HG03097 (cell line): ENCODE data around the gene SLC35F3.

Source experiments
- ATAC-seq: cut with Tn5 transposase; IDR thresholded peaks from one replicate; pipeline ENCODE4 v1.9.1; 2021; ENCODE audit not compliant: unreplicated experiment, low FRiP score

Gene SLC35F3

GRCh38 chr1:233909195-233909594 is 4.7 kb downstream of the SLC35F3 start:
- no peak for ATAC-seq

- ATAC-seq: no peak
Observed at GRCh38 chr1:233912447-233912846, 8.0 kb downstream of the SLC35F3 start.

- ATAC-seq: no peak
Observed at GRCh38 chr1:233912909-233913308, 8.4 kb downstream of the SLC35F3 start.

- ATAC-seq: no peak
Observed at GRCh38 chr1:233916706-233917105, 12.2 kb downstream of the SLC35F3 start.

GRCh38 chr1:233919786-233920185 is 15.3 kb downstream of the SLC35F3 start:
- ATAC-seq: no peak

GRCh38 chr1:233928123-233928522 is 23.6 kb downstream of the SLC35F3 start:
- no peak for ATAC-seq

GRCh38 chr1:233933339-233933738 is 28.9 kb downstream of the SLC35F3 start:
- no peak for ATAC-seq

GRCh38 chr1:233935297-233935868 is 30.9 kb downstream of the SLC35F3 start:
- ATAC-seq: no peak

- ATAC-seq: no peak
Observed at GRCh38 chr1:233936422-233936821, 31.9 kb downstream of the SLC35F3 start.

- ATAC-seq: no peak
Observed at GRCh38 chr1:233936842-233937241, 32.4 kb downstream of the SLC35F3 start.

GRCh38 chr1:233938476-233938875 is 34.0 kb downstream of the SLC35F3 start:
- no peak for ATAC-seq

- ATAC-seq: no peak
Observed at GRCh38 chr1:233939451-233939850, 35.0 kb downstream of the SLC35F3 start.

GRCh38 chr1:233940908-233941307 is 36.4 kb downstream of the SLC35F3 start:
- ATAC-seq: no peak

- ATAC-seq: no peak
Observed at GRCh38 chr1:233944601-233945000, 40.1 kb downstream of the SLC35F3 start.

GRCh38 chr1:233945573-233945972 is 41.1 kb downstream of the SLC35F3 start:
- ATAC-seq: no peak

GRCh38 chr1:233945979-233946378 is 41.5 kb downstream of the SLC35F3 start:
- ATAC-seq: no peak

GRCh38 chr1:233946724-233947123 is 42.2 kb downstream of the SLC35F3 start:
- no peak for ATAC-seq

GRCh38 chr1:233951804-233952203 is 47.3 kb downstream of the SLC35F3 start:
- ATAC-seq: no peak

- no peak for ATAC-seq
Observed at GRCh38 chr1:233957691-233958090, 53.2 kb downstream of the SLC35F3 start.

- ATAC-seq: no peak
Observed at GRCh38 chr1:233959102-233959501, 54.6 kb downstream of the SLC35F3 start.

GRCh38 chr1:233959971-233960370 is 55.5 kb downstream of the SLC35F3 start:
- no peak for ATAC-seq

- ATAC-seq: no peak
Observed at GRCh38 chr1:233960386-233960785, 55.9 kb downstream of the SLC35F3 start.

- no peak for ATAC-seq
Observed at GRCh38 chr1:233962878-233963277, 58.4 kb downstream of the SLC35F3 start.
